ENCODE measurements around the gene RECK.
"Not testable (repeated sequence)": the region's sequence is repeated elsewhere in the genome, so short reads cannot be mapped to it uniquely, and the experiment has no call there.

The RECK gene

DNA sequence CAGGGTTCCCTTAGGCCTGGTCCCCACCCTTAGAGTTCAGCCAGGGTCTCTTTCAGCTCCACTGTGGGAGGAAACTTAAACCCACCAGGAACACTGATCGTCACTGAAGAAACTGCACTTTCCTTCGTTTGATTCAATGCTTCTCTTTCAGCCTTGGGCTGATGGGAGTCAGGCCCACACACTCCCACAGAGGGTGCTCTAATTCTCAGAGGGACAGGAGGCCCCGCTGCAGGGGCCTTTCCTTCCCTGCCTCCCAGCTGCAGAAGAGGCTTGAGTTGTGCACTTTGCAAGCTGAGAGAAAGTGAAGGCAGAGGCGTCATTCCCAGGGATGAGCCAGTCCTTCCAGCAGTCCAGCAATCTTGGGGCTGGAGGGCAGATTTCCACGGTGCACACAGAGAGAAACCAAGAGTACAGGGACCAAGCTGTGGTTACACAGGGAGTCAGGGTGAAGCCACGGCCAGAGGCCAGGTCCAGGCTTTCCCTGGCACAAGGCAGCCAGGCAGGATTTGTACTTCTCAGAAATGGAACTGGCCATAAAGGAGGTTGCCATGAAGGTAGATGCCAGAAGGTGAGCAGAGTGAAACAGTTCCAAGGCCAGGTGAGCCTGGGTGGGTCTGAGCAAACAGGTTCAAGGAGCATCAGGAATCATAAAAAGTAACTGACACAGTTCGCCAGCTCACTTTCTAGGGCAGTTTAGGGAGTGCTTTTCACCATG lies 89.5 kb downstream of the RECK start:
- TF ChIP-seq, protein P1, sequence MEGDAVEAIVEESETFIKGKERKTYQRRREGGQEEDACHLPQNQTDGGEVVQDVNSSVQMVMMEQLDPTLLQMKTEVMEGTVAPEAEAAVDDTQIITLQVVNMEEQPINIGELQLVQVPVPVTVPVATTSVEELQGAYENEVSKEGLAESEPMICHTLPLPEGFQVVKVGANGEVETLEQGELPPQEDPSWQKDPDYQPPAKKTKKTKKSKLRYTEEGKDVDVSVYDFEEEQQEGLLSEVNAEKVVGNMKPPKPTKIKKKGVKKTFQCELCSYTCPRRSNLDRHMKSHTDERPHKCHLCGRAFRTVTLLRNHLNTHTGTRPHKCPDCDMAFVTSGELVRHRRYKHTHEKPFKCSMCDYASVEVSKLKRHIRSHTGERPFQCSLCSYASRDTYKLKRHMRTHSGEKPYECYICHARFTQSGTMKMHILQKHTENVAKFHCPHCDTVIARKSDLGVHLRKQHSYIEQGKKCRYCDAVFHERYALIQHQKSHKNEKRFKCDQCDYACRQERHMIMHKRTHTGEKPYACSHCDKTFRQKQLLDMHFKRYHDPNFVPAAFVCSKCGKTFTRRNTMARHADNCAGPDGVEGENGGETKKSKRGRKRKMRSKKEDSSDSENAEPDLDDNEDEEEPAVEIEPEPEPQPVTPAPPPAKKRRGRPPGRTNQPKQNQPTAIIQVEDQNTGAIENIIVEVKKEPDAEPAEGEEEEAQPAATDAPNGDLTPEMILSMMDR (IDR thresholded peaks at IDR 0.05; ENCODE audit: poor library complexity, severe bottlenecking) = no peak
- ATAC-seq (ENCODE audit: low read depth) = no peak
- H3K27ac ChIP-seq (ENCODE audit: poor library complexity, severe bottlenecking) = no peak overlapping the region
- H3K36me3 ChIP-seq (ENCODE audit: low read depth) = no peaks in the 10 kb centered on the region
- no peaks in the 10 kb centered on the region for H3K4me1 ChIP-seq (ENCODE audit: insufficient read depth, poor library complexity, severe bottlenecking)
- H3K27me3 ChIP-seq (ENCODE audit: insufficient read depth, poor library complexity, severe bottlenecking) = no peaks in the 10 kb centered on the region
- H3K9me3 ChIP-seq (ENCODE audit: severe bottlenecking) = no peaks in the 10 kb centered on the region
- H3K4me3 ChIP-seq (ENCODE audit: severe bottlenecking) = no peak overlapping the region
- no peak for DNase-seq (ENCODE audit: low spot score)

DNA sequence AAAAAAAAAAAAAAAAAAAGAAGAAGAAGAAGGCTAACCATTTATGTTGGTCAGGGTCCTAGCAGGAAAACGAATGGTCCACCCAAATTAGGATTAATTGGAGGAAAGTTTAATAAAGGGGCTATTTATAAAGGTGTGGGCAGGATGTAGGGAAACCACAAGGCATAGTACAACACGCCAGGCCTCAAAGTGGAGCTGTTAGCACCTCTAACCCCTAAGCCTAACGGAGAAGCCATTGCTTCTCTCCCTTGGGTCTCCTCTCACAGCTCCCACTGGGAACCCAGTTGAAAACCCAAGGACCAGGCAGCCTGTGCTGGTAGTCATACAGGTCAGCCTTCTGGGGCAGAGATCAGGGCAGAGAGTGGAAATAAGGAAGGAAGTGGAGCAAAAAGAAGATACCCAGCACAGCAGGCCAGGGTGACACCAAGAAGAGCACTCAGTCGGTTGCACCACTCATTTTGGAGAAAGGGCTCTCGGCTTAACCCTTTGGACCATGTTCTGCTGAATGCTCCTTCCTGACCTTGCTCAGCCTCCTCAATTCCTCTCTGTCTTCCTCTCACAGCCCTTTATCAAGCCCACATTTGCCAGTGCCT lies 91.0 kb downstream of the RECK start:
- Histone ChIP-seq H3K27me3 (ENCODE audit: insufficient read depth, poor library complexity, severe bottlenecking) (no peaks in the 10 kb centered on the region), H3K9me3 (ENCODE audit: severe bottlenecking) (no peaks in the 10 kb centered on the region), H3K27ac (ENCODE audit: poor library complexity, severe bottlenecking) (no peak overlapping the region), H3K4me1 (ENCODE audit: insufficient read depth, poor library complexity, severe bottlenecking) (peaks cover 5% of the 10 kb centered on the region), H3K36me3 (ENCODE audit: low read depth) (no peaks in the 10 kb centered on the region), H3K4me3 (ENCODE audit: severe bottlenecking) (no peak overlapping the region)
- TF ChIP-seq, protein P1 (IDR thresholded peaks at IDR 0.05; ENCODE audit: poor library complexity, severe bottlenecking) = no peak
- ATAC-seq (ENCODE audit: low read depth) = no peak
- no peak for DNase-seq (ENCODE audit: low spot score)

DNA sequence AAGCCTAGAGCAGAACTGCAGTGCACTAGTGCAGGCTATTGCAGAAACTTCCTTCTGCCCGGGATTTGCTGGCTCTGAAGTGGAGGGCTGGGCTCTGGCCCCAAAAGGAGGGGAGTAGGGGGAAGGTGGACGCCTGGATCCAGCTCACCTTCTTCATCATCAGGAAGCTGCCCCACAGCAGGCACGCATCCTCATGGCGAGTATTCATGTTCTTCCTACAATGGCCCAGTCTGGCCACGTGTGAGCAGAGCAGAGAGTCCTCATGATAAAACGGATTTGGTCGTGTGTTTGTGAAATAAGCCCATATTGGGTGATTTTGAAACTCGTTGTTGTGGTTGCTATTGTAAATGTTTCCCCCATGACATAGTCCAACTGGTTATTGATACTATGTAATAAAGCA lies 91.6 kb downstream of the RECK start:
- TF ChIP-seq, protein P1 (IDR thresholded peaks at IDR 0.05; ENCODE audit: poor library complexity, severe bottlenecking) = no peak
- no peak for DNase-seq (ENCODE audit: low spot score)
- peaks cover 5% of the 10 kb centered on the region for H3K4me1 ChIP-seq (ENCODE audit: insufficient read depth, poor library complexity, severe bottlenecking)
- no peak for ATAC-seq (ENCODE audit: low read depth)
- no peak overlapping the region for H3K27ac ChIP-seq (ENCODE audit: poor library complexity, severe bottlenecking)
- no peaks in the 10 kb centered on the region for H3K36me3 ChIP-seq (ENCODE audit: low read depth)
- no peak overlapping the region for H3K4me3 ChIP-seq (ENCODE audit: severe bottlenecking)
- H3K27me3 ChIP-seq (ENCODE audit: insufficient read depth, poor library complexity, severe bottlenecking) = no peaks in the 10 kb centered on the region
- no peaks in the 10 kb centered on the region for H3K9me3 ChIP-seq (ENCODE audit: severe bottlenecking)

DNA sequence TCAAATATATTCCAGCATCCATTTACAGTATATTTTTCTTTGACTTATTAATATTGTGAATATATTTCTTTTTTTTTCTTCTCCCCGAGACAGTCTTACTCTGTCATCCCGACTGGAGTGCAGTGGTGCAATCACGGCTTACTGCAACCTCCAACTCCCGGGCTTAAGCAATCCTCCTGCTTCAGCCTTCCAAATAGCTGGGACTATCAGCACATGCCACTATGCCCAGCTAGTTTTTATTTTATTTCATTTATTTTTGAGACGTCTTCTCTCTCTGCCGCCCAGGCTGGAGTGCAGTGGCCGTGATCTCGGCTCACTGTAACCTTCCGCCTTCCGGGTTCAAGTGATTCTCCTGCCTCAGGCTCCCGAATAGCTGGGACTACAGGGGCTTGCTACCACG lies 92.4 kb downstream of the RECK start:
- no peak overlapping the region for H3K27ac ChIP-seq (ENCODE audit: poor library complexity, severe bottlenecking)
- H3K4me3 ChIP-seq (ENCODE audit: severe bottlenecking) = no peak overlapping the region
- no peaks in the 10 kb centered on the region for H3K9me3 ChIP-seq (ENCODE audit: severe bottlenecking)
- peaks cover 5% of the 10 kb centered on the region for H3K4me1 ChIP-seq (ENCODE audit: insufficient read depth, poor library complexity, severe bottlenecking)
- ATAC-seq (ENCODE audit: low read depth) (no peak), DNase-seq (ENCODE audit: low spot score) (no peak)
- TF ChIP-seq, protein P1 (IDR thresholded peaks at IDR 0.05; ENCODE audit: poor library complexity, severe bottlenecking) = no peak
- H3K27me3 ChIP-seq (ENCODE audit: insufficient read depth, poor library complexity, severe bottlenecking) = no peaks in the 10 kb centered on the region
- H3K36me3 ChIP-seq (ENCODE audit: low read depth) = no peaks in the 10 kb centered on the region

DNA sequence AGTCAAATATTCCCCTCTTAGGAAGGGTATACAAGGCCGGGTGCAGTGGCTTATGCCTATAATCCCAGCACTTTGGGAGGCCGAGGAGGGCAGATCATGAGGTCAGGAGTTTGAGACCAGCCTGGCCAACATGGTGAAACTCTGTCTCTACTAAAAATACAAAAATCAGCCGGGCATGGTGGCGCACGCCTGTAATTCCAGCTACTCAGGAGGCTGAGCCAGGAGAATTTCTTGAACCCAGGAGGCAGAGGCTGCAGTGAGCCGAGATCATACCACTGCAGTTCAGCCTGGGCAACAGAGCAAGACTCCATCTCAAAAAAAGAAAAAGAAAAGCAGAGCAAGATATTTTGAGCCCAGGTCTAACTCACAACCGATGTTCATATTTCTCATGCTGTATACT lies 95.0 kb downstream of the RECK start:
- not testable (repeated sequence) for H3K4me1 ChIP-seq (ENCODE audit: insufficient read depth, poor library complexity, severe bottlenecking); H3K9me3 ChIP-seq (ENCODE audit: severe bottlenecking); H3K27ac ChIP-seq (ENCODE audit: poor library complexity, severe bottlenecking); H3K4me3 ChIP-seq (ENCODE audit: severe bottlenecking); H3K27me3 ChIP-seq (ENCODE audit: insufficient read depth, poor library complexity, severe bottlenecking); ATAC-seq (ENCODE audit: low read depth); DNase-seq (ENCODE audit: low spot score); H3K36me3 ChIP-seq (ENCODE audit: low read depth)
